ENCODE results near the gene NSRP1. TPM values are rescaled to one million over a fixed set of nuclear protein-coding genes. Genes with fewer than 3 reads are reported as not detected.

NSRP1 gene
- total RNA-seq, 1 experiment from 2014 or later = 17.9 TPM

Small RNA genes within 50 kb of the gene (small RNA-seq; reads per million reads assigned to genes)
- gene AC104984.5 = 0 reads per million in 2 experiments

Other genes with a start within 250 kb of the NSRP1 start
- 7.6 and 8.3 TPM in 2 replicates for gene SSH2, start 186.6 kb upstream of the NSRP1 start, total RNA-seq (2014; rRNA removed; shearing (Covaris generic))
- 0.57 and 0.84 TPM in 2 replicates for gene EFCAB5, start 175.2 kb upstream of the NSRP1 start, total RNA-seq (2014; rRNA removed; shearing (Covaris generic))
- not detected in 2 replicates for gene SLC6A4, start 118.9 kb downstream of the NSRP1 start, total RNA-seq (2014; rRNA removed; shearing (Covaris generic))
- 22.3 and 27.7 TPM in 2 replicates for gene BLMH, start 175.1 kb downstream of the NSRP1 start, total RNA-seq (2014; rRNA removed; shearing (Covaris generic))
- gene TMIGD1, start 217.2 kb downstream of the NSRP1 start, total RNA-seq (2014; rRNA removed; shearing (Covaris generic)) = not detected in 2 replicates

All from NCI-H460 (cell line).